IMR-90 (cell line): ENCODE data around the gene CDKL4. TPM values are rescaled to one million over a fixed set of nuclear protein-coding genes. Genes with fewer than 3 reads are reported as not detected.

ENCODE experiments used
- ATAC-seq: fragments of 200-7000 bp; cut with Tn5 transposase; 2 replicates; pipeline ENCODE4 v1.9.1; 2020; ENCODE audit warnings: low read depth, mild to moderate bottlenecking, moderate library complexity
- BruUV-seq: library from RNA; stranded (reverse); fragments of 400-500 nt; replicated peaks from 2 replicates; lab custom pipeline; 2021; lab: Mats Ljungman, UMichigan
- CTCF ChIA-PET: fragments of 300-600 bp; formaldehyde crosslinking; extraction: SDS; loops from one replicate; lab custom pipeline; 2021; ENCODE audit warnings: antibody characterized with exemption; lab: Yijun Ruan, JAX
- POLR2A ChIA-PET: fragments of 300-600 bp; sonication (Branson Sonifier 250); formaldehyde crosslinking; loops from one replicate; lab custom pipeline; 2022; ENCODE audit warnings: antibody characterized with exemption; ENCODE audit not compliant: unreplicated experiment; lab: Charles Lee
- DNase-seq: peaks from one replicate; pipeline ENCODE4 v3.0.0; 2013
- H2AFZ ChIP-seq: replicated peaks from 2 replicates; pipeline ENCODE3; 2013; ENCODE audit warnings: low read length, mild to moderate bottlenecking; ENCODE audit not compliant: poor library complexity
- H2AK5ac ChIP-seq: 2 replicates; pipeline ENCODE4 v1.6.1; 2013; ENCODE audit warnings: low read depth, low read length, inconsistent platforms
- H2AK9ac ChIP-seq: replicated peaks from 2 replicates; pipeline ENCODE3; 2013; ENCODE audit warnings: mild to moderate bottlenecking, low read depth, low read length, moderate library complexity; ENCODE audit not compliant: poor library complexity
- H2BK120ac ChIP-seq: 2 replicates; pipeline ENCODE4 v1.6.1; 2013; ENCODE audit warnings: low read depth, low read length, inconsistent platforms
- H2BK15ac ChIP-seq: 3 replicates; pipeline ENCODE4 v1.6.1; 2013; ENCODE audit warnings: low read depth, low read length, inconsistent platforms
- H2BK20ac ChIP-seq: 2 replicates; pipeline ENCODE4 v1.6.1; 2013; ENCODE audit warnings: low read depth, mild to moderate bottlenecking, inconsistent platforms, low read length, moderate library complexity
- H2BK5ac ChIP-seq: 2 replicates; pipeline ENCODE4 v1.6.1; 2013; ENCODE audit warnings: mild to moderate bottlenecking, low read depth, low read length, inconsistent platforms; ENCODE audit not compliant: poor library complexity, severe bottlenecking
- H3K14ac ChIP-seq: replicated peaks from 2 replicates; pipeline ENCODE4 v1.6.1; 2013; ENCODE audit warnings: low read depth, low read length, inconsistent platforms
- H3K18ac ChIP-seq: 2 replicates; pipeline ENCODE4 v1.6.1; 2013; ENCODE audit warnings: low read depth, low read length, control low read depth
- H3K23ac ChIP-seq: 2 replicates; pipeline ENCODE4 v1.6.1; 2013; ENCODE audit warnings: low read depth, low read length, inconsistent platforms
- H3K27ac ChIP-seq: 2 replicates; pipeline ENCODE4 v1.5.1; 2013; ENCODE audit warnings: mild to moderate bottlenecking, control low read depth, low read length; ENCODE audit not compliant: insufficient read depth
- H3K27me3 ChIP-seq: 2 replicates; pipeline ENCODE4 v1.6.1; 2013; ENCODE audit warnings: low read length; ENCODE audit not compliant: control insufficient read depth, insufficient read depth
- H3K36me3 ChIP-seq: 2 replicates; pipeline ENCODE4 v1.6.1; 2013; ENCODE audit warnings: low read length, mixed read lengths; ENCODE audit not compliant: control insufficient read depth, insufficient read depth
- H3K4ac ChIP-seq: 2 replicates; pipeline ENCODE4 v1.6.1; 2013; ENCODE audit warnings: low read depth, low read length, inconsistent platforms
- H3K4me1 ChIP-seq: 2 replicates; pipeline ENCODE4 v1.6.1; 2013; ENCODE audit warnings: low read length, mixed read lengths; ENCODE audit not compliant: control insufficient read depth, insufficient read depth
- H3K4me2 ChIP-seq: 2 replicates; pipeline ENCODE4 v1.6.1; 2013; ENCODE audit warnings: low read depth, mild to moderate bottlenecking, control low read depth, low read length, moderate library complexity
- H3K4me3 ChIP-seq: 2 replicates; pipeline ENCODE4 v1.5.1; 2013; ENCODE audit warnings: low read depth, mild to moderate bottlenecking, control low read depth, low read length, moderate library complexity; ENCODE audit not compliant: insufficient read depth
- H3K56ac ChIP-seq: 2 replicates; pipeline ENCODE4 v1.6.1; 2013; ENCODE audit warnings: low read length, inconsistent platforms; ENCODE audit not compliant: insufficient read depth; ENCODE audit errors: extremely low read depth
- H3K79me1 ChIP-seq, 2 experiments: 2 replicates each; pipeline ENCODE4 v1.6.1; 2013; ENCODE audit warnings: low read length in 2 of 2, inconsistent platforms in 1 of 2, low read depth in 1 of 2
- H3K9ac ChIP-seq: 2 replicates; pipeline ENCODE4 v1.6.1; 2013; ENCODE audit warnings: low read depth, low read length, control low read depth
- H3K9me1 ChIP-seq: 2 replicates; pipeline ENCODE4 v1.6.1; 2013; ENCODE audit warnings: low read length, inconsistent platforms; ENCODE audit not compliant: insufficient read depth
- H3K9me3 ChIP-seq: 2 replicates; pipeline ENCODE4 v1.6.1; 2013; ENCODE audit warnings: low read length; ENCODE audit not compliant: control insufficient read depth, insufficient read depth
- H4K20me1 ChIP-seq: 2 replicates; pipeline ENCODE4 v1.6.1; 2013; ENCODE audit warnings: low read length, inconsistent platforms; ENCODE audit not compliant: insufficient read depth
- H4K5ac ChIP-seq: 2 replicates; pipeline ENCODE4 v1.6.1; 2013; ENCODE audit warnings: mild to moderate bottlenecking, low read depth, low read length, control low read depth
- H4K8ac ChIP-seq, 2 experiments: 2 replicates each; pipeline ENCODE4 v1.6.1; 2013; ENCODE audit warnings: low read depth in 2 of 2, low read length in 2 of 2, control low read depth in 1 of 2, inconsistent platforms in 1 of 2
- H4K91ac ChIP-seq: 2 replicates; pipeline ENCODE4 v1.6.1; 2013; ENCODE audit warnings: low read depth, low read length, inconsistent platforms; ENCODE audit not compliant: insufficient read depth
- BHLHE40 ChIP-seq: fragments of 150-350 bp; IDR thresholded peaks from 2 replicates; pipeline ENCODE4 v1.6.1; 2016; ENCODE audit warnings: mild to moderate bottlenecking, low read depth, low read length
- CHD1 ChIP-seq: IDR thresholded peaks from 2 replicates; pipeline ENCODE4 v1.6.1; 2012; ENCODE audit warnings: low read depth, low read length, improper control_type of control experiment
- CTCF ChIP-seq: conservative IDR thresholded peaks from 2 replicates; pipeline ENCODE4 v1.5.1; 2012; ENCODE audit warnings: mild to moderate bottlenecking, low read depth, low read length, improper control_type of control experiment
- ELK1 ChIP-seq: fragments of 150-350 bp; IDR thresholded peaks from 2 replicates; pipeline ENCODE4 v1.6.1; 2016; ENCODE audit warnings: low read depth, mild to moderate bottlenecking, low read length, moderate library complexity, borderline replicate concordance
- MAFK ChIP-seq: IDR thresholded peaks from 2 replicates; pipeline ENCODE4 v1.6.1; 2012; ENCODE audit warnings: low read depth, low read length, improper control_type of control experiment
- WGBS, 2 experiments: methylation state at CpG; one replicate each; pipeline versions ENCODE4 v1.1.5 to v1.1.7; 2013; ENCODE audit warnings: missing lambda C conversion rate in 2 of 2; ENCODE audit not compliant: insufficient read length in 1 of 2; ENCODE audit errors: extremely low coverage in 2 of 2; 5-methylcytosine and 5-hydroxymethylcytosine counted together
- dilution Hi-C: fragments of 300-500 bp; cut with HindIII; formaldehyde crosslinking; loops from one replicate; pipeline ENCODE4 v1.14.3; 2018; ENCODE audit warnings: low sequenced_read_pairs; ENCODE audit not compliant: unreplicated experiment
- in situ Hi-C: fragments of 300-500 bp; cut with MboI; formaldehyde crosslinking; loops from 3 replicates; pipeline ENCODE4 v1.14.3; 2019; ENCODE audit warnings: low sequenced_read_pairs, inconsistent platforms, mixed read lengths
- intact Hi-C: fragments of 100-400 bp; cut with micrococcal nuclease; formaldehyde crosslinking; loops from 2 replicates; pipeline ENCODE4 v1.10.0; 2022
- polyA plus RNA-seq, 3 experiments: library from polyadenylated mRNA; depleted of rRNA; stranded (reverse); fragments of >200 nt; gene quantifications; 2 replicates each; pipeline ENCODE4 v1.2.3, GENCODE V29; 2012; ENCODE audit warnings: low replicate concordance in 1 of 3
- total RNA-seq: library from RNA; depleted of rRNA; stranded (reverse); fragments of >200 nt; gene quantifications from 2 replicates; pipeline ENCODE4 v1.2.3, GENCODE V29; 2012

The CDKL4 gene
- total and polyA plus RNA-seq, 2 of the 4 experiments (the other 2 are of a cell fraction) = not detected

- TF ChIP-seq CTCF (no peak), CHD1 (no peak), ELK1 (no peak)
Measured at GRCh38 chr2:39225567-39225966, 18.2 kb downstream of the CDKL4 start (continued).

- H3K27ac ChIP-seq = no peak overlapping the region
- no peak overlapping the region for H2AK9ac ChIP-seq
- no peak overlapping the region for H3K9ac ChIP-seq
- H3K9me1 ChIP-seq = no peaks in the 10 kb centered on the region
- H3K4ac ChIP-seq = no peak overlapping the region
- no peak overlapping the region for H2BK120ac ChIP-seq
- no peak overlapping the region for H2BK15ac ChIP-seq
- no peaks in the 10 kb centered on the region for H3K79me1 ChIP-seq
- H3K4me1 ChIP-seq = 0 out of 2 replicates have a peak, but pooled peaks cover 1% of the 10 kb centered on the region
- WGBS, 2 experiments = no CpG with 5 or more reads among the region's 1 CpG
- no peak overlapping the region for H3K18ac ChIP-seq
- no peak overlapping the region for H3K4me3 ChIP-seq
- no peak overlapping the region for H2AFZ ChIP-seq
- ATAC-seq (no peak), DNase-seq (no peak)
- no peak overlapping the region for H2BK5ac ChIP-seq
- no peaks in the 10 kb centered on the region for H3K9me3 ChIP-seq
- no peak overlapping the region for H4K8ac ChIP-seq
- H3K36me3 ChIP-seq = no peaks in the 10 kb centered on the region
- no peaks in the 10 kb centered on the region for H4K20me1 ChIP-seq
- H3K56ac ChIP-seq = no peak overlapping the region
- dilution Hi-C loops (loop anchor here (25.0 kb wide), 1 partner anchor 137 kb away; no protein-coding TSS in a partner anchor), in situ Hi-C loops (loop anchor here (10.0 kb wide), 1 partner anchor 279 kb away; no protein-coding TSS in a partner anchor), intact Hi-C loops (no loop called here)
- POLR2A ChIA-PET = no interaction called here
- H3K14ac ChIP-seq = no peak overlapping the region
- no TSS peak for BruUV-seq
- no peaks in the 10 kb centered on the region for H3K27me3 ChIP-seq
- H3K23ac ChIP-seq = no peak overlapping the region
- no peak overlapping the region for H3K4me2 ChIP-seq
- H2BK20ac ChIP-seq = no peak overlapping the region
- peak; percentile 50 for TF ChIP-seq MAFK
- no peak for TF ChIP-seq BHLHE40
- CTCF ChIA-PET = no interaction called here
- no peak overlapping the region for H4K91ac ChIP-seq
- no peak overlapping the region for H4K5ac ChIP-seq
- H2AK5ac ChIP-seq = no peak overlapping the region
Measured at GRCh38 chr2:39223909-39224308, 19.9 kb downstream of the CDKL4 start.
